Measurements from ENCODE around the gene FOXO6.

FOXO6 gene

GRCh38 chr1:41404308-41404761 is 43.1 kb downstream of the FOXO6 start:
- no peaks in the 10 kb centered on the region for H3K36me3 ChIP-seq (ENCODE audit: control insufficient read depth in 2 of 2, insufficient read depth in 2 of 2, low read length in 2 of 2)
- H3K4me1 ChIP-seq (ENCODE audit: control insufficient read depth in 2 of 2, insufficient read depth in 2 of 2, low read length in 2 of 2), result no peaks in the 10 kb centered on the region
- peaks cover 0 to 12% of the 10 kb centered on the region in 2 donors for H3K27me3 ChIP-seq (ENCODE audit: control insufficient read depth in 2 of 2, insufficient read depth in 2 of 2, low read length in 2 of 2)
- no peak overlapping the region for H3K4me3 ChIP-seq (ENCODE audit: low read length in 2 of 2)
- H3K9me3 ChIP-seq (ENCODE audit: control insufficient read depth in 2 of 2, low read length in 2 of 2), result no peaks in the 10 kb centered on the region
- H3K9ac ChIP-seq (ENCODE audit: low read depth in 1 of 2, low read length in 2 of 2), result no peak overlapping the region
- no peak overlapping the region for H3K27ac ChIP-seq (ENCODE audit: low read depth in 2 of 2, low read length in 2 of 2)

- Histone ChIP-seq H3K27me3 (ENCODE audit: control insufficient read depth in 2 of 2, insufficient read depth in 2 of 2, low read length in 2 of 2) (peaks cover 0 to 12% of the 10 kb centered on the region in 2 donors), H3K9ac (ENCODE audit: low read depth in 1 of 2, low read length in 2 of 2) (no peak overlapping the region), H3K4me1 (ENCODE audit: control insufficient read depth in 2 of 2, insufficient read depth in 2 of 2, low read length in 2 of 2) (no peaks in the 10 kb centered on the region), H3K36me3 (ENCODE audit: control insufficient read depth in 2 of 2, insufficient read depth in 2 of 2, low read length in 2 of 2) (no peaks in the 10 kb centered on the region), H3K9me3 (ENCODE audit: control insufficient read depth in 2 of 2, low read length in 2 of 2) (peaks cover 0 to 2% of the 10 kb centered on the region in 2 donors), H3K4me3 (ENCODE audit: low read length in 2 of 2) (no peak overlapping the region), H3K27ac (ENCODE audit: low read depth in 2 of 2, low read length in 2 of 2) (no peak overlapping the region)
Observed at GRCh38 chr1:41407664-41408252, 46.5 kb downstream of the FOXO6 start.

GRCh38 chr1:41408691-41409090 is 47.5 kb downstream of the FOXO6 start:
- Histone ChIP-seq H3K4me1 (ENCODE audit: control insufficient read depth in 2 of 2, insufficient read depth in 2 of 2, low read length in 2 of 2) (no peaks in the 10 kb centered on the region), H3K4me3 (ENCODE audit: low read length in 2 of 2) (no peak overlapping the region), H3K9ac (ENCODE audit: low read depth in 1 of 2, low read length in 2 of 2) (no peak overlapping the region), H3K27ac (ENCODE audit: low read depth in 2 of 2, low read length in 2 of 2) (no peak overlapping the region), H3K36me3 (ENCODE audit: control insufficient read depth in 2 of 2, insufficient read depth in 2 of 2, low read length in 2 of 2) (no peaks in the 10 kb centered on the region), H3K27me3 (ENCODE audit: control insufficient read depth in 2 of 2, insufficient read depth in 2 of 2, low read length in 2 of 2) (peaks cover 0 to 12% of the 10 kb centered on the region in 2 donors), H3K9me3 (ENCODE audit: control insufficient read depth in 2 of 2, low read length in 2 of 2) (peaks cover 0 to 2% of the 10 kb centered on the region in 2 donors)

- Histone ChIP-seq H3K9ac (ENCODE audit: low read depth in 1 of 2, low read length in 2 of 2) (no peak overlapping the region), H3K36me3 (ENCODE audit: control insufficient read depth in 2 of 2, insufficient read depth in 2 of 2, low read length in 2 of 2) (no peaks in the 10 kb centered on the region), H3K4me1 (ENCODE audit: control insufficient read depth in 2 of 2, insufficient read depth in 2 of 2, low read length in 2 of 2) (no peaks in the 10 kb centered on the region), H3K9me3 (ENCODE audit: control insufficient read depth in 2 of 2, low read length in 2 of 2) (peaks cover 0 to 2% of the 10 kb centered on the region in 2 donors), H3K27ac (ENCODE audit: low read depth in 2 of 2, low read length in 2 of 2) (no peak overlapping the region), H3K4me3 (ENCODE audit: low read length in 2 of 2) (no peak overlapping the region), H3K27me3 (ENCODE audit: control insufficient read depth in 2 of 2, insufficient read depth in 2 of 2, low read length in 2 of 2) (peaks cover 0 to 12% of the 10 kb centered on the region in 2 donors)
Observed at GRCh38 chr1:41409825-41410224, 48.6 kb downstream of the FOXO6 start.

- no peaks in the 10 kb centered on the region for H3K36me3 ChIP-seq (ENCODE audit: control insufficient read depth in 2 of 2, insufficient read depth in 2 of 2, low read length in 2 of 2)
- peaks cover 0 to 12% of the 10 kb centered on the region in 2 donors for H3K27me3 ChIP-seq (ENCODE audit: control insufficient read depth in 2 of 2, insufficient read depth in 2 of 2, low read length in 2 of 2)
- no peak overlapping the region for H3K27ac ChIP-seq (ENCODE audit: low read depth in 2 of 2, low read length in 2 of 2)
- H3K9ac ChIP-seq (ENCODE audit: low read depth in 1 of 2, low read length in 2 of 2), result no peak overlapping the region
- peaks cover 0 to 2% of the 10 kb centered on the region in 2 donors for H3K9me3 ChIP-seq (ENCODE audit: control insufficient read depth in 2 of 2, low read length in 2 of 2)
- H3K4me3 ChIP-seq (ENCODE audit: low read length in 2 of 2), result no peak overlapping the region
- H3K4me1 ChIP-seq (ENCODE audit: control insufficient read depth in 2 of 2, insufficient read depth in 2 of 2, low read length in 2 of 2), result no peaks in the 10 kb centered on the region
Observed at GRCh38 chr1:41410462-41410861, 49.2 kb downstream of the FOXO6 start.

- no peak overlapping the region for H3K27ac ChIP-seq (ENCODE audit: low read depth in 2 of 2, low read length in 2 of 2)
- no peak overlapping the region for H3K9ac ChIP-seq (ENCODE audit: low read depth in 1 of 2, low read length in 2 of 2)
- H3K27me3 ChIP-seq (ENCODE audit: control insufficient read depth in 2 of 2, insufficient read depth in 2 of 2, low read length in 2 of 2), result peaks cover 0 to 12% of the 10 kb centered on the region in 2 donors
- no peak overlapping the region for H3K4me3 ChIP-seq (ENCODE audit: low read length in 2 of 2)
- no peaks in the 10 kb centered on the region for H3K4me1 ChIP-seq (ENCODE audit: control insufficient read depth in 2 of 2, insufficient read depth in 2 of 2, low read length in 2 of 2)
- H3K36me3 ChIP-seq (ENCODE audit: control insufficient read depth in 2 of 2, insufficient read depth in 2 of 2, low read length in 2 of 2), result no peaks in the 10 kb centered on the region
- peaks cover 0 to 2% of the 10 kb centered on the region in 2 donors for H3K9me3 ChIP-seq (ENCODE audit: control insufficient read depth in 2 of 2, low read length in 2 of 2)
Observed at GRCh38 chr1:41411229-41411628, 50.0 kb downstream of the FOXO6 start.

- peaks cover 0 to 6% of the 10 kb centered on the region in 2 donors for H3K27me3 ChIP-seq (ENCODE audit: control insufficient read depth in 2 of 2, insufficient read depth in 2 of 2, low read length in 2 of 2)
- no peak overlapping the region for H3K9ac ChIP-seq (ENCODE audit: low read depth in 1 of 2, low read length in 2 of 2)
- peaks cover 0 to 3% of the 10 kb centered on the region in 2 donors for H3K4me1 ChIP-seq (ENCODE audit: control insufficient read depth in 2 of 2, insufficient read depth in 2 of 2, low read length in 2 of 2)
- no peak overlapping the region for H3K4me3 ChIP-seq (ENCODE audit: low read length in 2 of 2)
- H3K27ac ChIP-seq (ENCODE audit: low read depth in 2 of 2, low read length in 2 of 2), result no peak overlapping the region
- H3K9me3 ChIP-seq (ENCODE audit: control insufficient read depth in 2 of 2, low read length in 2 of 2), result peaks cover 0 to 2% of the 10 kb centered on the region in 2 donors
- no peaks in the 10 kb centered on the region for H3K36me3 ChIP-seq (ENCODE audit: control insufficient read depth in 2 of 2, insufficient read depth in 2 of 2, low read length in 2 of 2)
Observed at GRCh38 chr1:41412748-41413147, 51.5 kb downstream of the FOXO6 start.

- Histone ChIP-seq H3K4me1 (ENCODE audit: control insufficient read depth in 2 of 2, insufficient read depth in 2 of 2, low read length in 2 of 2) (peaks cover 5 to 12% of the 10 kb centered on the region in 2 donors), H3K27ac (ENCODE audit: low read depth in 2 of 2, low read length in 2 of 2) (no peak overlapping the region), H3K9me3 (ENCODE audit: control insufficient read depth in 2 of 2, low read length in 2 of 2) (peaks cover 0 to 2% of the 10 kb centered on the region in 2 donors), H3K9ac (ENCODE audit: low read depth in 1 of 2, low read length in 2 of 2) (no peak overlapping the region), H3K36me3 (ENCODE audit: control insufficient read depth in 2 of 2, insufficient read depth in 2 of 2, low read length in 2 of 2) (no peaks in the 10 kb centered on the region), H3K27me3 (ENCODE audit: control insufficient read depth in 2 of 2, insufficient read depth in 2 of 2, low read length in 2 of 2) (no peaks in the 10 kb centered on the region), H3K4me3 (ENCODE audit: low read length in 2 of 2) (no peak overlapping the region)
Observed at GRCh38 chr1:41413748-41414281, 52.6 kb downstream of the FOXO6 start.

GRCh38 chr1:41414296-41414695 is 53.1 kb downstream of the FOXO6 start:
- Histone ChIP-seq H3K27ac (ENCODE audit: low read depth in 2 of 2, low read length in 2 of 2) (no peak overlapping the region), H3K9me3 (ENCODE audit: control insufficient read depth in 2 of 2, low read length in 2 of 2) (peaks cover 0 to 2% of the 10 kb centered on the region in 2 donors), H3K4me3 (ENCODE audit: low read length in 2 of 2) (no peak overlapping the region), H3K9ac (ENCODE audit: low read depth in 1 of 2, low read length in 2 of 2) (no peak overlapping the region), H3K27me3 (ENCODE audit: control insufficient read depth in 2 of 2, insufficient read depth in 2 of 2, low read length in 2 of 2) (no peaks in the 10 kb centered on the region), H3K4me1 (ENCODE audit: control insufficient read depth in 2 of 2, insufficient read depth in 2 of 2, low read length in 2 of 2) (peaks cover 5 to 15% of the 10 kb centered on the region in 2 donors), H3K36me3 (ENCODE audit: control insufficient read depth in 2 of 2, insufficient read depth in 2 of 2, low read length in 2 of 2) (no peaks in the 10 kb centered on the region)

GRCh38 chr1:41414716-41415306 is 53.6 kb downstream of the FOXO6 start:
- H3K4me3 ChIP-seq (ENCODE audit: low read length in 2 of 2), result no peak overlapping the region
- H3K4me1 ChIP-seq (ENCODE audit: control insufficient read depth in 2 of 2, insufficient read depth in 2 of 2, low read length in 2 of 2), result peaks cover 5 to 17% of the 10 kb centered on the region in 2 donors
- no peak overlapping the region for H3K9ac ChIP-seq (ENCODE audit: low read depth in 1 of 2, low read length in 2 of 2)
- no peaks in the 10 kb centered on the region for H3K27me3 ChIP-seq (ENCODE audit: control insufficient read depth in 2 of 2, insufficient read depth in 2 of 2, low read length in 2 of 2)
- no peak overlapping the region for H3K27ac ChIP-seq (ENCODE audit: low read depth in 2 of 2, low read length in 2 of 2)
- H3K36me3 ChIP-seq (ENCODE audit: control insufficient read depth in 2 of 2, insufficient read depth in 2 of 2, low read length in 2 of 2), result no peaks in the 10 kb centered on the region
- peaks cover 0 to 2% of the 10 kb centered on the region in 2 donors for H3K9me3 ChIP-seq (ENCODE audit: control insufficient read depth in 2 of 2, low read length in 2 of 2)

Measured in mucosa of rectum (tissue), 2 donors.